Heart right ventricle (tissue), 16 donors: ENCODE measurements around the gene CTNND2. TPM values are rescaled to one million over a fixed set of nuclear protein-coding genes. Genes with fewer than 3 reads are reported as not detected.

Experiments
- ATAC-seq, 8 donors: fragments of 200-7000 bp; cut with Tn5 transposase; one replicate each; pipeline ENCODE4 v1.9.1; 2020; ENCODE audit warnings: mild to moderate bottlenecking in 8 of 8, moderate library complexity in 8 of 8, moderate number of reproducible peaks in 1 of 8
- DNase-seq, 2 donors: peaks; one replicate each; pipeline ENCODE4 v3.0.0-alpha.2; 2020
- H3K27ac ChIP-seq, 10 donors: fragments of 200-600 bp; sonication (generic) in 2 of 10; one replicate each; pipeline versions ENCODE4 v1.5.0 to v1.8.0; 2020 to 2022; ENCODE audit warnings: mild to moderate bottlenecking in 3 of 10
- H3K27me3 ChIP-seq, 7 donors: fragments of 200-600 bp; one replicate each; pipeline ENCODE4 v1.8.0; 2021 to 2022; ENCODE audit warnings: mild to moderate bottlenecking in 2 of 7
- H3K36me3 ChIP-seq, 9 donors: fragments of 200-600 bp; sonication (generic) in 1 of 9; one replicate each; pipeline versions ENCODE4 v1.5.0 to v1.8.0; 2020 to 2022; ENCODE audit warnings: mild to moderate bottlenecking in 2 of 9
- H3K4me1 ChIP-seq, 9 donors: fragments of 200-600 bp; sonication (generic) in 1 of 9; one replicate each; pipeline versions ENCODE4 v1.5.0 to v1.8.0; 2020 to 2022; ENCODE audit warnings: mild to moderate bottlenecking in 4 of 9
- H3K4me3 ChIP-seq, 10 donors: fragments of 200-600 bp; sonication (generic) in 2 of 10; one replicate each; pipeline versions ENCODE4 v1.5.0 to v1.8.0; 2020 to 2022; ENCODE audit warnings: mild to moderate bottlenecking in 7 of 10, moderate library complexity in 2 of 10
- H3K9me3 ChIP-seq, 11 donors: fragments of 200-600 bp in 10 of 11; sonication (generic) in 2 of 11; one replicate each; pipeline versions ENCODE4 v1.5.0 to v1.8.0; 2013 to 2022; ENCODE audit warnings: mild to moderate bottlenecking in 2 of 11, control low read depth in 1 of 11, moderate library complexity in 1 of 11
- CTCF ChIP-seq, 9 donors: fragments of 200-600 bp; sonication (generic) in 2 of 9; IDR thresholded peaks; one replicate each; pipeline versions ENCODE4 v1.5.0 to v1.8.0; 2021 to 2022; ENCODE audit warnings: antibody characterized with exemption in 9 of 9, mild to moderate bottlenecking in 5 of 9, moderate library complexity in 1 of 9
- WGBS, 2 donors: extraction: QIAGEN DNeasy Blood & Tissue Kit; methylation state at CpG; one replicate each; pipeline ENCODE4 v1.1.7; 2013; ENCODE audit warnings: inconsistent platforms in 1 of 2; 5-methylcytosine and 5-hydroxymethylcytosine counted together
- intact Hi-C, 10 donors: fragments of 100-400 bp; cut with DNase I; formaldehyde crosslinking; loops; one replicate each; pipeline versions ENCODE4 v1.11.1 to v1.14.2; 2022
- polyA plus RNA-seq, 2 donors: library from polyadenylated mRNA; stranded (reverse); fragments of 200-250 nt; gene quantifications; one replicate each; pipeline ENCODE4 v1.2.3, GENCODE V29; 2013
- total RNA-seq, 10 donors: library from RNA; stranded (reverse); fragmentation: NEBNext Ultra II Directional in 3 of 10; extraction: Animal tissue kit (Norgen Biotek cat#: 25700) in 3 of 10; gene quantifications; one replicate each; pipeline versions ENCODE4 v1.2.1 to v1.2.4, GENCODE V29; 2021 to 2023
- donor health status: Arrhythmogenic right ventricular cardiomyopathy.
- donor health status: ischemic (EF 13 %, LVEDD 7.1; RV severe dilation, severe dysfunction).
- donor health status: healthy with polysubstance abuse.
- donor health status: DM: no; HTN: yes; CAD: no.
- donor health status: DM: no; HTN: no; CAD: no.
- donor health status: ischemic (EF 25% LVEDD 6.9; RV normal size, moderate dysfunction).
- donor health status: ischemic (EF 25% LVEDD 5.7; RV mildly dilated, moderate dysfunction).
- donor health status: healthy.
- donor health status: DM: yes; HTN: yes; CAD: no.
- donor health status: Ischemic cardiomyopathy.
- donor health status: ischemic (EF 35%, LVEDD 5.7; RV mildly dilated, moderate dysfunction).
- donor health status: nonischemic (EF 11% LVEDD 7.7; RV severe dilation, severe dysfunction).
- donor health status: DM: yes; HTN: yes; CAD: no.
- donor health status: PGD.
- donor health status: ischemic (EF 29% LVEDD 5.4; RV normal size, mild dysfunction).
- donor health status: nonischemic (EF 23%, LVEDD 6.1; RV moderate dilation, normal function).

CTNND2 gene
- total and polyA plus RNA-seq, 12 donors = 1.1 to 29.6 (median 9.9) TPM

GRCh38 chr5:11491404-11492075 is 412.7 kb downstream of the CTNND2 start:
- no peak for DNase-seq
- no peak for TF ChIP-seq CTCF (IDR thresholded peaks at IDR 0.05)
- Histone ChIP-seq H3K4me3 (no peak overlapping the region), H3K9me3 (no peaks in the 10 kb centered on the region), H3K27ac (no peak overlapping the region), H3K27me3 (no peaks in the 10 kb centered on the region), H3K36me3 (no peaks in the 10 kb centered on the region), H3K4me1 (no peaks in the 10 kb centered on the region)
- no peak for ATAC-seq
- intact Hi-C loops = loop anchor here in 4 of 10 donors (5.0 to 10.0 kb wide), 3 partner anchors 224 to 797 kb away; no protein-coding TSS in a partner anchor
- WGBS, 2 donors = 67 to 85% methylated on average over 7 of the region's 7 CpGs

- Histone ChIP-seq H3K9me3 (no peaks in the 10 kb centered on the region), H3K36me3 (no peaks in the 10 kb centered on the region), H3K27me3 (no peaks in the 10 kb centered on the region), H3K4me1 (no peaks in the 10 kb centered on the region), H3K4me3 (no peak overlapping the region), H3K27ac (no peak overlapping the region)
- intact Hi-C loops = loop anchor here in 1 of 10 donors (10.0 kb wide), 1 partner anchor 219 kb away; no protein-coding TSS in a partner anchor
- ATAC-seq (no peak), DNase-seq (no peak)
- 75 to 84% methylated on average over 5 of the region's 5 CpGs for WGBS, 2 donors
- TF ChIP-seq CTCF (IDR thresholded peaks at IDR 0.05) = no peak
Measured at GRCh38 chr5:11483630-11484029, 420.6 kb downstream of the CTNND2 start.

GRCh38 chr5:11482011-11482410 is 422.2 kb downstream of the CTNND2 start:
- intact Hi-C loops = loop anchor here in 1 of 10 donors (10.0 kb wide), 1 partner anchor 217 kb away; no protein-coding TSS in a partner anchor
- 81% methylated on average over 4 of the region's 4 CpGs for WGBS, 2 donors

GRCh38 chr5:11477786-11478185 is 426.5 kb downstream of the CTNND2 start:
- Histone ChIP-seq H3K4me1 (no peaks in the 10 kb centered on the region), H3K27ac (no peak overlapping the region), H3K9me3 (no peaks in the 10 kb centered on the region), H3K4me3 (no peak overlapping the region), H3K27me3 (no peaks in the 10 kb centered on the region), H3K36me3 (no peaks in the 10 kb centered on the region)
- no peak for ATAC-seq
- DNase-seq = no peak
- intact Hi-C loops = no loop called here
- WGBS, 2 donors = 87 to 89% methylated on average over 3 of the region's 3 CpGs
- TF ChIP-seq CTCF (IDR thresholded peaks at IDR 0.05) = no peak

More at GRCh38 chr5:11482011-11482410, 422.2 kb downstream of the CTNND2 start:
- Histone ChIP-seq H3K27me3 (no peaks in the 10 kb centered on the region), H3K9me3 (no peaks in the 10 kb centered on the region), H3K4me3 (no peak overlapping the region), H3K36me3 (no peaks in the 10 kb centered on the region), H3K27ac (no peak overlapping the region), H3K4me1 (no peaks in the 10 kb centered on the region)
- ATAC-seq = no peak
- no peak for TF ChIP-seq CTCF (IDR thresholded peaks at IDR 0.05)
- DNase-seq = no peak
